ENCODE results near the gene ATP8A2. TPM values are rescaled to one million over a fixed set of nuclear protein-coding genes. Genes with fewer than 3 reads are reported as not detected.

Gene ATP8A2
- total and polyA plus RNA-seq, 7 donors = under 0.01 to 2.2 (median 1.2) TPM; not detected in 1

DNA sequence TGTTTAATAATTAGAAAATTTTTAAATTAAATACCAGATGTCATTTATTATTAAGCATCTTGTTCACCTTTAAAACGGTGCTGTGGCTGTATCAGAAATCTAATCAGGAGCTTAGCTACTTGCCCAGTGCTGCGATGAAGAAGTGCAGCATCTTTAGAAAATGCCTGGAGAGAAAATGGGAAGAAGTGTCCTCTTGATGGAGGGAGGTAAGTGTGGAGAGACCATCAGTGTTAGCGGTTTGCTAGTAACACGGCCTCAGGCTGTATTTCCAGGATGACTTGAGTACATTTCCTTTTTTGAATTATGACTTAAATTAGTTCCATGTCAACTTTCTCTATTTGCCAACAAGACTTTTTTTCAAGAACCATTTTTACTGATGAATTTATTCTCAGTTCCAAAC is 605.9 kb downstream of the ATP8A2 start:
- TF ChIP-seq EP300 (IDR thresholded peaks at IDR 0.05) (no peak), POLR2AphosphoS5 (IDR thresholded peaks at IDR 0.05) (no peak), POLR2A (IDR thresholded peaks at IDR 0.05) (no peak)
- TF ChIP-seq, protein P1, sequence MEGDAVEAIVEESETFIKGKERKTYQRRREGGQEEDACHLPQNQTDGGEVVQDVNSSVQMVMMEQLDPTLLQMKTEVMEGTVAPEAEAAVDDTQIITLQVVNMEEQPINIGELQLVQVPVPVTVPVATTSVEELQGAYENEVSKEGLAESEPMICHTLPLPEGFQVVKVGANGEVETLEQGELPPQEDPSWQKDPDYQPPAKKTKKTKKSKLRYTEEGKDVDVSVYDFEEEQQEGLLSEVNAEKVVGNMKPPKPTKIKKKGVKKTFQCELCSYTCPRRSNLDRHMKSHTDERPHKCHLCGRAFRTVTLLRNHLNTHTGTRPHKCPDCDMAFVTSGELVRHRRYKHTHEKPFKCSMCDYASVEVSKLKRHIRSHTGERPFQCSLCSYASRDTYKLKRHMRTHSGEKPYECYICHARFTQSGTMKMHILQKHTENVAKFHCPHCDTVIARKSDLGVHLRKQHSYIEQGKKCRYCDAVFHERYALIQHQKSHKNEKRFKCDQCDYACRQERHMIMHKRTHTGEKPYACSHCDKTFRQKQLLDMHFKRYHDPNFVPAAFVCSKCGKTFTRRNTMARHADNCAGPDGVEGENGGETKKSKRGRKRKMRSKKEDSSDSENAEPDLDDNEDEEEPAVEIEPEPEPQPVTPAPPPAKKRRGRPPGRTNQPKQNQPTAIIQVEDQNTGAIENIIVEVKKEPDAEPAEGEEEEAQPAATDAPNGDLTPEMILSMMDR (IDR thresholded peaks at IDR 0.05) = no peak
- 51 to 52% methylated on average over 4 of the region's 4 CpGs for WGBS, 2 donors
- DNase-seq = no peak
- no peak overlapping the region for H3K27ac ChIP-seq
- H3K4me3 ChIP-seq = no peak overlapping the region
- no peaks in the 10 kb centered on the region for H3K4me1 ChIP-seq
- H3K36me3 ChIP-seq = no peaks in the 10 kb centered on the region
- intact Hi-C loops (cut with DNase I) = no loop called here
- H3K27me3 ChIP-seq = no peaks in the 10 kb centered on the region
- no peaks in the 10 kb centered on the region for H3K9me3 ChIP-seq

- intact Hi-C loops (cut with DNase I) = no loop called here
- TF ChIP-seq POLR2AphosphoS5 (IDR thresholded peaks at IDR 0.05) (no peak), EP300 (IDR thresholded peaks at IDR 0.05) (no peak), POLR2A (IDR thresholded peaks at IDR 0.05) (no peak)
- TF ChIP-seq, protein P1 (IDR thresholded peaks at IDR 0.05) = no peak
- Histone ChIP-seq H3K27ac (no peak overlapping the region), H3K27me3 (no peaks in the 10 kb centered on the region), H3K36me3 (no peaks in the 10 kb centered on the region), H3K9me3 (no peaks in the 10 kb centered on the region), H3K4me3 (no peak overlapping the region), H3K4me1 (no peaks in the 10 kb centered on the region)
- WGBS, 2 donors = 81 to 96% methylated on average over 2 of the region's 2 CpGs
- DNase-seq = no peak
Measured at GRCh38 chr13:25978961-25979360, 607.2 kb downstream of the ATP8A2 start.

- no peak overlapping the region for H3K4me3 ChIP-seq
- no peaks in the 10 kb centered on the region for H3K27me3 ChIP-seq
- no peaks in the 10 kb centered on the region for H3K36me3 ChIP-seq
- no peak overlapping the region for H3K27ac ChIP-seq
- TF ChIP-seq POLR2A (IDR thresholded peaks at IDR 0.05) = no peak
- TF ChIP-seq, protein P1 (IDR thresholded peaks at IDR 0.05) = no peak
- no peak for TF ChIP-seq POLR2AphosphoS5 (IDR thresholded peaks at IDR 0.05)
- no peak for TF ChIP-seq EP300 (IDR thresholded peaks at IDR 0.05)
- no peaks in the 10 kb centered on the region for H3K4me1 ChIP-seq
- intact Hi-C loops (cut with DNase I) = no loop called here
- no peak for DNase-seq
- H3K9me3 ChIP-seq = no peaks in the 10 kb centered on the region
- 93 to 94% methylated on average over 6 of the region's 6 CpGs for WGBS, 2 donors
Measured at GRCh38 chr13:25979371-25979770, 607.6 kb downstream of the ATP8A2 start.

DNA sequence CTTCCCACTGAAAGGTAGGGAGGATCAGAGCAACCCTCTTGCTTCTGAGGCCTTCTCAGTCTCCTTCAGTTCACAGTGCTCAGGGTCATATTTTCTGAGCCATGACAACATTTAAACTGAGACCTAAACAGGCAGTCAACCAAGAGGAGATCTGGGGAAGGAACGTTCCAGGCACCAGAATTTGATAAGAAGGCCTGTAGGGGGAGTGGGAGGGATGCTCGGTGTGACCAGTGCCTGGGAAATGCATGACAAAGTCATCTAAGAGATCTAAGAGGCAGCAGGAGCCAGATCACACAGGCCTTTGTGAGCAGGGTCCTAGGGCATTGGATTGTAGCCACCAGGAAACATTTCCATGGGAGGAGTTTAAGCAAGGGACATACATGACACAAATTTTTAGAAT is 608.5 kb downstream of the ATP8A2 start:
- 35 to 41% methylated on average over 2 of the region's 2 CpGs for WGBS, 2 donors

More for the DNA sequence above, 608.5 kb downstream of the ATP8A2 start:
- H3K4me3 ChIP-seq = no peak overlapping the region
- intact Hi-C loops (cut with DNase I) = no loop called here
- no peaks in the 10 kb centered on the region for H3K9me3 ChIP-seq
- H3K4me1 ChIP-seq = no peaks in the 10 kb centered on the region
- no peaks in the 10 kb centered on the region for H3K36me3 ChIP-seq
- DNase-seq = no peak
- TF ChIP-seq EP300 (IDR thresholded peaks at IDR 0.05) (no peak), POLR2AphosphoS5 (IDR thresholded peaks at IDR 0.05) (no peak), POLR2A (IDR thresholded peaks at IDR 0.05) (no peak)
- TF ChIP-seq, protein P1 (IDR thresholded peaks at IDR 0.05) = no peak
- no peaks in the 10 kb centered on the region for H3K27me3 ChIP-seq
- H3K27ac ChIP-seq = no peak overlapping the region
